DOHH2 (cell line): ENCODE measurements around the gene TRMU.
A peak's percentile ranks its signal among the peaks of the same experiment; 100 is the strongest.

ENCODE experiments used
- CTCF ChIP-seq: fragments of 200-600 bp; sonication (generic); IDR thresholded peaks from one replicate; pipeline ENCODE4 v1.5.1; 2014; ENCODE audit warnings: antibody characterized with exemption, mild to moderate bottlenecking, low read depth, low read length; ENCODE audit not compliant: poor library complexity, severe bottlenecking
- EZH2phosphoT487 ChIP-seq: fragments of 200-600 bp; sonication (generic); IDR thresholded peaks from 2 replicates; pipeline ENCODE4 v1.6.1; 2017; ENCODE audit warnings: borderline replicate concordance, mild to moderate bottlenecking, antibody characterized with exemption, low read length, moderate library complexity, mixed read lengths

DNA sequence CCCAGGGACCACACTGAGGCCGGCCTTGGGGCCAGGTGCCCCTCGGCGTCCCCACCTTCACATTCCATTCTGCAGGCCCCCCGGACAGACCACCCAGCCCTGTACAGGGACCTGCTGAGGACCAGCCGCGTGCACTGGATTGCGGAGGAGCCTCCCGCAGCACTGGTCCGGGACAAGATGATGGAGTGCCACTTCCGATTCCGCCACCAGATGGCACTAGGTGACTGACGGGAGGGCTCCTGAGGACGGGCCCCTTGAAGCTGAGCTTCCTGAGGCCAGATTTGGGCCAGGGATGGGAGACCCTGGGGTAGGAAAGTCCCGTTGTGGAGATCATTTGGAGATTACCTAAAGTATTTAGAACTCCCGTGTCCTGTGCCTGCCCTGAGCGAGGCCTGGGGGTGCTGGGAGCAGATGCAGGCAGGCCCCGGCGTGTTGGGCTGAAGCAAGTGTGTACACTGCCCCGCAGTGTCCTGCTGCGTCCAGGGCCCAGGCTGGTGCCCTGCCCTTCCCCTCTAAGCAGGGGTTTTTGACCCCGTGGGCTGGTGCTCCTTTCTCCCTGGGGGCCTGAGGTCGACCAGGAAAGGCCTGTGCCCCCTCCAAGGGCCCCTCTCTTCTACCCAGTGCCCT lies 20.0 kb downstream of the TRMU start:
- TF ChIP-seq CTCF (peak; percentile 91), EZH2phosphoT487 (no peak)
